ENCODE measurements around the gene ACACB. TPM values are rescaled to one million over a fixed set of nuclear protein-coding genes. Genes with fewer than 3 reads are reported as not detected.

The ACACB gene
- total and polyA plus RNA-seq, 2 donors from 2014 or later = 13.8 to 56.8 TPM

GRCh38 chr12:109153821-109154441 is 37.5 kb downstream of the ACACB start:
- Histone ChIP-seq H3K4me3 (ENCODE audit: low read length in 3 of 3) (peak overlapping the region; percentile 51 to 84 (median 65)), H3K27ac (ENCODE audit: low read depth in 2 of 2, low read length in 2 of 2) (peak overlapping the region; percentile 49 to 75), H3K9ac (ENCODE audit: low read length in 3 of 3) (peak overlapping the region; percentile 34 to 41 (median 35)), H3K36me3 (ENCODE audit: control insufficient read depth in 2 of 3, insufficient read depth in 3 of 3, low read length in 3 of 3) (no peaks in the 10 kb centered on the region), H3K4me1 (ENCODE audit: control insufficient read depth in 2 of 3, insufficient read depth in 2 of 3, low read depth in 1 of 3, low read length in 3 of 3) (peaks cover 0 to 15% (median 10%) of the 10 kb centered on the region in 3 donors), H3K27me3 (ENCODE audit: control insufficient read depth, insufficient read depth, low read length) (no peaks in the 10 kb centered on the region), H3K9me3 (ENCODE audit: control insufficient read depth in 2 of 3, insufficient read depth in 1 of 3, low read length in 3 of 3) (no peaks in the 10 kb centered on the region)
- TF ChIP-seq, protein P1, sequence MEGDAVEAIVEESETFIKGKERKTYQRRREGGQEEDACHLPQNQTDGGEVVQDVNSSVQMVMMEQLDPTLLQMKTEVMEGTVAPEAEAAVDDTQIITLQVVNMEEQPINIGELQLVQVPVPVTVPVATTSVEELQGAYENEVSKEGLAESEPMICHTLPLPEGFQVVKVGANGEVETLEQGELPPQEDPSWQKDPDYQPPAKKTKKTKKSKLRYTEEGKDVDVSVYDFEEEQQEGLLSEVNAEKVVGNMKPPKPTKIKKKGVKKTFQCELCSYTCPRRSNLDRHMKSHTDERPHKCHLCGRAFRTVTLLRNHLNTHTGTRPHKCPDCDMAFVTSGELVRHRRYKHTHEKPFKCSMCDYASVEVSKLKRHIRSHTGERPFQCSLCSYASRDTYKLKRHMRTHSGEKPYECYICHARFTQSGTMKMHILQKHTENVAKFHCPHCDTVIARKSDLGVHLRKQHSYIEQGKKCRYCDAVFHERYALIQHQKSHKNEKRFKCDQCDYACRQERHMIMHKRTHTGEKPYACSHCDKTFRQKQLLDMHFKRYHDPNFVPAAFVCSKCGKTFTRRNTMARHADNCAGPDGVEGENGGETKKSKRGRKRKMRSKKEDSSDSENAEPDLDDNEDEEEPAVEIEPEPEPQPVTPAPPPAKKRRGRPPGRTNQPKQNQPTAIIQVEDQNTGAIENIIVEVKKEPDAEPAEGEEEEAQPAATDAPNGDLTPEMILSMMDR (IDR thresholded peaks at IDR 0.05; ENCODE audit: borderline replicate concordance, extremely low read depth, insufficient read depth) = no peak
- intact Hi-C loops (cut with DNase I) = no loop called here
- DNase-seq = peak in 2 of 5 donors; percentile 54 to 69
- no peak for FAIRE-seq

- Histone ChIP-seq H3K9ac (ENCODE audit: low read length in 3 of 3) (peak overlapping the region; percentile 35 to 79 (median 65)), H3K4me3 (ENCODE audit: low read length in 3 of 3) (peak overlapping the region; percentile 67 to 84 (median 75)), H3K27ac (ENCODE audit: low read depth in 2 of 2, low read length in 2 of 2) (peak overlapping the region; percentile 63 to 86), H3K36me3 (ENCODE audit: control insufficient read depth in 2 of 3, insufficient read depth in 3 of 3, low read length in 3 of 3) (no peaks in the 10 kb centered on the region), H3K4me1 (ENCODE audit: control insufficient read depth in 2 of 3, insufficient read depth in 2 of 3, low read depth in 1 of 3, low read length in 3 of 3) (peaks cover 0 to 15% (median 10%) of the 10 kb centered on the region in 3 donors), H3K9me3 (ENCODE audit: control insufficient read depth in 2 of 3, insufficient read depth in 1 of 3, low read length in 3 of 3) (no peaks in the 10 kb centered on the region), H3K27me3 (ENCODE audit: control insufficient read depth, insufficient read depth, low read length) (no peaks in the 10 kb centered on the region)
- intact Hi-C loops (cut with DNase I) = no loop called here
- FAIRE-seq = no peak
- DNase-seq = peak; percentile 88 to 95 (median 91)
- TF ChIP-seq, protein P1 (IDR thresholded peaks at IDR 0.05; ENCODE audit: borderline replicate concordance, extremely low read depth, insufficient read depth) = no peak
Measured at GRCh38 chr12:109154451-109155438, 38.4 kb downstream of the ACACB start.

DNA sequence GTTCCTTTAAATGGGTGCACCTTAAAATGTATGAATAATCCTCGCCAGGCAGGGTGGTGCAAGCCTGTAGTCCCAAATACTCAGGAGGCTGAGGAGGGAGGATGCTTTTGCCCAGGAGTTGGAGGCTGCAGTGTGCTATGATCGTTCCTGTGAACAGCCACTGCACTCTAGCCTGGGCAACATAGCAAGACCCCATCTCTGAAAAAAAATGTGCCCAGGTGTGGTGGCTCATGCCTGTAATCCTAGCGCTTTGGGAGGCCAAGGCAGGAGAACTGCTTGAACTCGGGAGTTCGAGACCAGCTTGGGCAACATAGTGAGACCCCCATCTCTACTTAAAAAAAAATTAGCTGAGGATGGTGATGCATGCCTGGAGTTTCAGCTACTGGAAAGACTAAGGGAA is 39.6 kb downstream of the ACACB start:
- DNase-seq (no peak), FAIRE-seq (no peak)
- H3K27me3 ChIP-seq (ENCODE audit: control insufficient read depth, insufficient read depth, low read length) = no peaks in the 10 kb centered on the region
- H3K9me3 ChIP-seq (ENCODE audit: control insufficient read depth in 2 of 3, insufficient read depth in 1 of 3, low read length in 3 of 3) = no peaks in the 10 kb centered on the region
- H3K4me1 ChIP-seq (ENCODE audit: control insufficient read depth in 2 of 3, insufficient read depth in 2 of 3, low read depth in 1 of 3, low read length in 3 of 3) = peaks cover 0 to 26% (median 13%) of the 10 kb centered on the region in 3 donors
- TF ChIP-seq, protein P1 (IDR thresholded peaks at IDR 0.05; ENCODE audit: borderline replicate concordance, extremely low read depth, insufficient read depth) = no peak
- no peak overlapping the region for H3K27ac ChIP-seq (ENCODE audit: low read depth in 2 of 2, low read length in 2 of 2)
- H3K9ac ChIP-seq (ENCODE audit: low read length in 3 of 3) = peak overlapping the region in 1 of 3 donors; percentile 79
- H3K36me3 ChIP-seq (ENCODE audit: control insufficient read depth in 2 of 3, insufficient read depth in 3 of 3, low read length in 3 of 3) = no peaks in the 10 kb centered on the region
- intact Hi-C loops (cut with DNase I) = no loop called here
- peak overlapping the region in 1 of 3 donors; percentile 84 for H3K4me3 ChIP-seq (ENCODE audit: low read length in 3 of 3)
